ENCODE measurements around the gene HBS1L.

- no peak for TF ChIP-seq CTCF (IDR thresholded peaks at IDR 0.05)
- TF ChIP-seq POLR2A (IDR thresholded peaks at IDR 0.05) = no peak
These were observed 117.7 kb downstream of the HBS1L start for GRCh38 chr6:134936931-134937330.

Measured in thyroid gland (tissue), 4 donors.